ENCODE data around the gene EPM2A. TPM values are rescaled to one million over a fixed set of nuclear protein-coding genes. Genes with fewer than 3 reads are reported as not detected.

EPM2A gene
- total RNA-seq, 1 experiment from 2014 or later = 5.7 TPM

DNA sequence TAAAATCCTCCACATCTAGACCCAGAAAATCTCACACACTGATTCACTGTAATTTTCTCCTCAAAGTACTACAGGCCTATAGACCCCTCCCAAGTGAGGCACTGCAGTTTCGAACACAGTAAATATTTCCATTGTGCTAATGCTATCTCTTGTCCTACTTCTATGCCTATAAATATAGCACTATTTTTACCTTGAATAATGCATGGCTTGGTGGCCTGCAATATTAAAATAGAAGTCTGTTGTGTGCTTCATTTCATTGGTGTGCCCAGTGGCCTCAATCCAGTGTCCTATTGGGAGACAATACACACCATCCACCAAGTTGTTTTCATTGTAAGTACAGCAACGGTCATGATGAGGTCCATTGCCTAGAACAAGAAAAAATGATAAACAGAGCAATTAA lies 49.4 kb downstream of the EPM2A start:
- POLR2A ChIA-PET = no interaction called here
- ATAC-seq (no peak), DNase-seq (ENCODE audit: low read depth, low spot score) (no peak)
- H3K4me3 ChIP-seq (ENCODE audit: low read depth in 2 of 2, low read length in 2 of 2) = no peak overlapping the region
- intact Hi-C loops (cut with micrococcal nuclease; ENCODE audit: unreplicated experiment) = no loop called here
- CTCF ChIA-PET = no interaction called here
- H3K36me3 ChIP-seq (ENCODE audit: control insufficient read depth, insufficient read depth, low read length) = no peaks in the 10 kb centered on the region
- in situ Hi-C loops (cut with HindIII; ENCODE audit: low pct_unique_long_range_greater_than_20kb, low sequenced_read_pairs) = no loop called here
- no peak overlapping the region for H3K27ac ChIP-seq (ENCODE audit: low read length)
- no peaks in the 10 kb centered on the region for H3K4me1 ChIP-seq (ENCODE audit: control insufficient read depth, insufficient read depth, low read length)
- no TSS peak for BruUV-seq (replicated peaks)
- TF ChIP-seq POLR2AphosphoS5 (IDR thresholded peaks at IDR 0.05; ENCODE audit: low read depth, low read length) = no peak
- TF ChIP-seq, protein P1, sequence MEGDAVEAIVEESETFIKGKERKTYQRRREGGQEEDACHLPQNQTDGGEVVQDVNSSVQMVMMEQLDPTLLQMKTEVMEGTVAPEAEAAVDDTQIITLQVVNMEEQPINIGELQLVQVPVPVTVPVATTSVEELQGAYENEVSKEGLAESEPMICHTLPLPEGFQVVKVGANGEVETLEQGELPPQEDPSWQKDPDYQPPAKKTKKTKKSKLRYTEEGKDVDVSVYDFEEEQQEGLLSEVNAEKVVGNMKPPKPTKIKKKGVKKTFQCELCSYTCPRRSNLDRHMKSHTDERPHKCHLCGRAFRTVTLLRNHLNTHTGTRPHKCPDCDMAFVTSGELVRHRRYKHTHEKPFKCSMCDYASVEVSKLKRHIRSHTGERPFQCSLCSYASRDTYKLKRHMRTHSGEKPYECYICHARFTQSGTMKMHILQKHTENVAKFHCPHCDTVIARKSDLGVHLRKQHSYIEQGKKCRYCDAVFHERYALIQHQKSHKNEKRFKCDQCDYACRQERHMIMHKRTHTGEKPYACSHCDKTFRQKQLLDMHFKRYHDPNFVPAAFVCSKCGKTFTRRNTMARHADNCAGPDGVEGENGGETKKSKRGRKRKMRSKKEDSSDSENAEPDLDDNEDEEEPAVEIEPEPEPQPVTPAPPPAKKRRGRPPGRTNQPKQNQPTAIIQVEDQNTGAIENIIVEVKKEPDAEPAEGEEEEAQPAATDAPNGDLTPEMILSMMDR (IDR thresholded peaks at IDR 0.05) = no peak
- no peak for TF ChIP-seq TCF7L2 (IDR thresholded peaks at IDR 0.05; ENCODE audit: low read depth, low read length)
- TF ChIP-seq SIN3A (IDR thresholded peaks at IDR 0.05; ENCODE audit: borderline replicate concordance, insufficient read depth, low read depth, low read length) = no peak
- TF ChIP-seq, protein P2, sequence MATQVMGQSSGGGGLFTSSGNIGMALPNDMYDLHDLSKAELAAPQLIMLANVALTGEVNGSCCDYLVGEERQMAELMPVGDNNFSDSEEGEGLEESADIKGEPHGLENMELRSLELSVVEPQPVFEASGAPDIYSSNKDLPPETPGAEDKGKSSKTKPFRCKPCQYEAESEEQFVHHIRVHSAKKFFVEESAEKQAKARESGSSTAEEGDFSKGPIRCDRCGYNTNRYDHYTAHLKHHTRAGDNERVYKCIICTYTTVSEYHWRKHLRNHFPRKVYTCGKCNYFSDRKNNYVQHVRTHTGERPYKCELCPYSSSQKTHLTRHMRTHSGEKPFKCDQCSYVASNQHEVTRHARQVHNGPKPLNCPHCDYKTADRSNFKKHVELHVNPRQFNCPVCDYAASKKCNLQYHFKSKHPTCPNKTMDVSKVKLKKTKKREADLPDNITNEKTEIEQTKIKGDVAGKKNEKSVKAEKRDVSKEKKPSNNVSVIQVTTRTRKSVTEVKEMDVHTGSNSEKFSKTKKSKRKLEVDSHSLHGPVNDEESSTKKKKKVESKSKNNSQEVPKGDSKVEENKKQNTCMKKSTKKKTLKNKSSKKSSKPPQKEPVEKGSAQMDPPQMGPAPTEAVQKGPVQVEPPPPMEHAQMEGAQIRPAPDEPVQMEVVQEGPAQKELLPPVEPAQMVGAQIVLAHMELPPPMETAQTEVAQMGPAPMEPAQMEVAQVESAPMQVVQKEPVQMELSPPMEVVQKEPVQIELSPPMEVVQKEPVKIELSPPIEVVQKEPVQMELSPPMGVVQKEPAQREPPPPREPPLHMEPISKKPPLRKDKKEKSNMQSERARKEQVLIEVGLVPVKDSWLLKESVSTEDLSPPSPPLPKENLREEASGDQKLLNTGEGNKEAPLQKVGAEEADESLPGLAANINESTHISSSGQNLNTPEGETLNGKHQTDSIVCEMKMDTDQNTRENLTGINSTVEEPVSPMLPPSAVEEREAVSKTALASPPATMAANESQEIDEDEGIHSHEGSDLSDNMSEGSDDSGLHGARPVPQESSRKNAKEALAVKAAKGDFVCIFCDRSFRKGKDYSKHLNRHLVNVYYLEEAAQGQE (IDR thresholded peaks at IDR 0.05; ENCODE audit: insufficient read depth in 1 of 2, low read depth in 2 of 2, low read length in 1 of 2) = no peak
- H3K9me3 ChIP-seq (ENCODE audit: control insufficient read depth, insufficient read depth, low read depth, low read length) = no peaks in the 10 kb centered on the region
- H3K27me3 ChIP-seq (ENCODE audit: control insufficient read depth, insufficient read depth, low read length) = no peaks in the 10 kb centered on the region

DNA sequence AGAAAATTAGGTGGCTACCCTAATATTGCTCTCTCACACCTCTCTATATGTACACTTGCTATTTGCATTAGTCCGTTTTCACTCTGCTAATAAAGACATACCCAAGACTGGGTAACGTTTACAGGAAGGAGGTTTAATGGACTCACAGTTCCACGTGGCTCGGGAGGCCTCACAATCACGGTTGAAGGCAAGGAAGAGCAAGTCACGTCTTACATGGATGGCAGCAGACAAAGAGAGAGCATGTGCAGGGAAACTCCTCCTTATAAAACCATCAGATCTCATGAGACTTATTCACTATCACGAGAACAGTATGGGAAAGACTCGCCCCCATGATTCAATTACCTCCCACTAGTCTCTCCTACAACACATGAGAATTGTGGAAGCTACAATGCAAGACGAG lies 53.4 kb downstream of the EPM2A start:
- no peak for DNase-seq (ENCODE audit: low read depth, low spot score)
- TF ChIP-seq, protein P1 (IDR thresholded peaks at IDR 0.05) = no peak
- TF ChIP-seq, protein P2 (IDR thresholded peaks at IDR 0.05; ENCODE audit: insufficient read depth in 1 of 2, low read depth in 2 of 2, low read length in 1 of 2) = no peak
- no peak for TF ChIP-seq POLR2AphosphoS5 (IDR thresholded peaks at IDR 0.05; ENCODE audit: low read depth, low read length)
- TF ChIP-seq SIN3A (IDR thresholded peaks at IDR 0.05; ENCODE audit: borderline replicate concordance, insufficient read depth, low read depth, low read length) = no peak
- no peak for TF ChIP-seq TCF7L2 (IDR thresholded peaks at IDR 0.05; ENCODE audit: low read depth, low read length)
- in situ Hi-C loops (cut with HindIII; ENCODE audit: low pct_unique_long_range_greater_than_20kb, low sequenced_read_pairs) (no loop called here), intact Hi-C loops (cut with micrococcal nuclease; ENCODE audit: unreplicated experiment) (no loop called here)
- ChIA-PET CTCF (no interaction called here), POLR2A (no interaction called here)
- Histone ChIP-seq H3K4me1 (ENCODE audit: control insufficient read depth, insufficient read depth, low read length) (no peaks in the 10 kb centered on the region), H3K27ac (ENCODE audit: low read length) (no peak overlapping the region), H3K36me3 (ENCODE audit: control insufficient read depth, insufficient read depth, low read length) (no peaks in the 10 kb centered on the region), H3K4me3 (ENCODE audit: low read depth in 2 of 2, low read length in 2 of 2) (no peak overlapping the region), H3K27me3 (ENCODE audit: control insufficient read depth, insufficient read depth, low read length) (no peaks in the 10 kb centered on the region), H3K9me3 (ENCODE audit: control insufficient read depth, insufficient read depth, low read depth, low read length) (no peaks in the 10 kb centered on the region)
- no peak for ATAC-seq
- BruUV-seq (replicated peaks) = no TSS peak
